ENCODE results near the gene ATP2C2. TPM values are rescaled to one million over a fixed set of nuclear protein-coding genes. Genes with fewer than 3 reads are reported as not detected.

Gene ATP2C2
- polyA plus RNA-seq, 1 donor (not counting 4 experiments of a cell fraction or from before 2014, with no cell fraction given) = 0.96 TPM

DNA sequence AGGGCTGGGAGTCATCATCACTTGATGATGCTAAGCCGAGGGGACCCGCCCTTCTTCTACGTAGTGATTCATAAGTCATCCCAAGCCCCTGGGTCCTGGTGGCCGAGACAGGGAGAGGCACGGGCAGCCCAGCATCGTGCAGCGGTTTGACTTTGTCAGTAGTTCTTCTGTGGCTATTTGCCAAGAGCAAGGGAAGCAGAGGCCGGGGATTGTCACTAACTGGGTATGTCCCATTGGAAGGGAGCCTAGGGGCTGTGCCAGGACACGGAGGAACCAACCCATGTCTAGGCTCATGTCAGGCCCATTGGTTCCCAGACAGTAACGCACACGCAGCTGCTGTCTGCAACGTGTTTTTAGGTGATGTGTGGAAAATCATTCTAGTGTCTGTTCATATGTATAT is 58.5 kb downstream of the ATP2C2 start:
- Histone ChIP-seq H3K79me2 (ENCODE audit: control insufficient read depth, insufficient read depth, low read length) (no peaks in the 10 kb centered on the region), H3K27me3 (ENCODE audit: control insufficient read depth, extremely low read depth, insufficient read depth, low read length) (no peaks in the 10 kb centered on the region), H3K36me3 (ENCODE audit: control insufficient read depth in 2 of 2, extremely low read depth in 1 of 2, insufficient read depth in 2 of 2, low read length in 2 of 2) (no peaks in the 10 kb centered on the region), H3K9me3 (ENCODE audit: control insufficient read depth, low read depth, low read length) (no peaks in the 10 kb centered on the region), H3K4me2 (ENCODE audit: control insufficient read depth, extremely low read depth, insufficient read depth, low read depth, low read length) (no peak overlapping the region), H3K4me1 (ENCODE audit: control insufficient read depth, extremely low read depth, insufficient read depth, low read length) (no peaks in the 10 kb centered on the region), H3K9me1 (ENCODE audit: control insufficient read depth, extremely low read depth, insufficient read depth, low read length) (no peaks in the 10 kb centered on the region), H4K20me1 (ENCODE audit: control insufficient read depth, extremely low read depth, insufficient read depth, low read length) (no peaks in the 10 kb centered on the region), H3K9ac (ENCODE audit: control insufficient read depth, extremely low read depth, insufficient read depth, low read length) (no peak overlapping the region), H3K27ac (ENCODE audit: control insufficient read depth, insufficient read depth, low read length) (no peak overlapping the region), H3K4me3 (ENCODE audit: control insufficient read depth in 2 of 3, extremely low read depth in 1 of 3, insufficient read depth in 2 of 3, low read depth in 1 of 3, low read length in 3 of 3) (no peak overlapping the region), H2AFZ (ENCODE audit: control insufficient read depth, low read length) (no peak overlapping the region)
- no peak for TF ChIP-seq EZH2 (IDR thresholded peaks at IDR 0.05; ENCODE audit: low read length)
- TF ChIP-seq, protein P1, sequence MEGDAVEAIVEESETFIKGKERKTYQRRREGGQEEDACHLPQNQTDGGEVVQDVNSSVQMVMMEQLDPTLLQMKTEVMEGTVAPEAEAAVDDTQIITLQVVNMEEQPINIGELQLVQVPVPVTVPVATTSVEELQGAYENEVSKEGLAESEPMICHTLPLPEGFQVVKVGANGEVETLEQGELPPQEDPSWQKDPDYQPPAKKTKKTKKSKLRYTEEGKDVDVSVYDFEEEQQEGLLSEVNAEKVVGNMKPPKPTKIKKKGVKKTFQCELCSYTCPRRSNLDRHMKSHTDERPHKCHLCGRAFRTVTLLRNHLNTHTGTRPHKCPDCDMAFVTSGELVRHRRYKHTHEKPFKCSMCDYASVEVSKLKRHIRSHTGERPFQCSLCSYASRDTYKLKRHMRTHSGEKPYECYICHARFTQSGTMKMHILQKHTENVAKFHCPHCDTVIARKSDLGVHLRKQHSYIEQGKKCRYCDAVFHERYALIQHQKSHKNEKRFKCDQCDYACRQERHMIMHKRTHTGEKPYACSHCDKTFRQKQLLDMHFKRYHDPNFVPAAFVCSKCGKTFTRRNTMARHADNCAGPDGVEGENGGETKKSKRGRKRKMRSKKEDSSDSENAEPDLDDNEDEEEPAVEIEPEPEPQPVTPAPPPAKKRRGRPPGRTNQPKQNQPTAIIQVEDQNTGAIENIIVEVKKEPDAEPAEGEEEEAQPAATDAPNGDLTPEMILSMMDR (optimal IDR thresholded peaks at IDR 0.05 in 1 of 3, IDR thresholded peaks at IDR 0.05 in 1 of 3, conservative IDR thresholded peaks at IDR 0.05 in 1 of 3; ENCODE audit: extremely low read depth in 1 of 3, insufficient read depth in 2 of 3, low read length in 3 of 3) = no peak
- FAIRE-seq = no peak
- DNase-seq (ENCODE audit: low read depth, low spot score) = no peak
- dilution Hi-C loops (cut with MboI; ENCODE audit: extremely low pct_ligation_motif_present, low sequenced_read_pairs) = loop anchor here (25.0 kb wide), 1 partner anchor 165 kb away; no protein-coding TSS in a partner anchor

DNA sequence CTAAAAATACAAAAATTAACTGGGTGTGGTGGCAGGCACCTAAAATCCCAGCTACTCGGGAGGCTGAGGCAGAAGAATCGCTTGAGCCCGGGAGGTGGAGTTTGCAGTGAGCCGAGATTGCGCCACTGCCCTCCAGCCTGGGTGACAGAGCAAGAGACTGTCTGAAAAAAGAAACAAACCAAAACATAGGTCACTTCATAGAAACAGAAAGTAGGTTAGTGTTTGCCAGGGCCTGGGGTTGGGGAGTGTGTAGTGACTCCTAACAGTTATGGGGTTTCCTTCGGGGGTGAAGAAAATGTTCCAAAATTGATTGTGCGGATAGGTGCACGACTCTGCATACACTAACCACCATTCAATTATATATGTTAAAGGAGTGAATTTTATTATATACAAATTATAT is 59.2 kb downstream of the ATP2C2 start:
- FAIRE-seq (no peak), DNase-seq (ENCODE audit: low read depth, low spot score) (no peak)
- Histone ChIP-seq H3K79me2 (ENCODE audit: control insufficient read depth, insufficient read depth, low read length) (no peaks in the 10 kb centered on the region), H3K27ac (ENCODE audit: control insufficient read depth, insufficient read depth, low read length) (no peak overlapping the region), H3K36me3 (ENCODE audit: control insufficient read depth in 2 of 2, extremely low read depth in 1 of 2, insufficient read depth in 2 of 2, low read length in 2 of 2) (no peaks in the 10 kb centered on the region), H3K27me3 (ENCODE audit: control insufficient read depth, extremely low read depth, insufficient read depth, low read length) (no peaks in the 10 kb centered on the region), H3K9ac (ENCODE audit: control insufficient read depth, extremely low read depth, insufficient read depth, low read length) (no peak overlapping the region), H3K9me1 (ENCODE audit: control insufficient read depth, extremely low read depth, insufficient read depth, low read length) (no peaks in the 10 kb centered on the region), H3K9me3 (ENCODE audit: control insufficient read depth, low read depth, low read length) (no peaks in the 10 kb centered on the region), H4K20me1 (ENCODE audit: control insufficient read depth, extremely low read depth, insufficient read depth, low read length) (no peaks in the 10 kb centered on the region), H3K4me1 (ENCODE audit: control insufficient read depth, extremely low read depth, insufficient read depth, low read length) (no peaks in the 10 kb centered on the region), H2AFZ (ENCODE audit: control insufficient read depth, low read length) (no peak overlapping the region), H3K4me3 (ENCODE audit: control insufficient read depth in 2 of 3, extremely low read depth in 1 of 3, insufficient read depth in 2 of 3, low read depth in 1 of 3, low read length in 3 of 3) (no peak overlapping the region), H3K4me2 (ENCODE audit: control insufficient read depth, extremely low read depth, insufficient read depth, low read depth, low read length) (no peak overlapping the region)
- TF ChIP-seq, protein P1 (optimal IDR thresholded peaks at IDR 0.05 in 1 of 3, IDR thresholded peaks at IDR 0.05 in 1 of 3, conservative IDR thresholded peaks at IDR 0.05 in 1 of 3; ENCODE audit: extremely low read depth in 1 of 3, insufficient read depth in 2 of 3, low read length in 3 of 3) = no peak
- TF ChIP-seq EZH2 (IDR thresholded peaks at IDR 0.05; ENCODE audit: low read length) = no peak
- dilution Hi-C loops (cut with MboI; ENCODE audit: extremely low pct_ligation_motif_present, low sequenced_read_pairs) = loop anchor here (25.0 kb wide), 1 partner anchor 165 kb away; no protein-coding TSS in a partner anchor
